HCT116 (cell line): ENCODE results near the gene FARP1.

ENCODE experiments used
- EZH2 ChIP-seq: fragments of 200-600 bp; sonication (generic); IDR thresholded peaks from 2 replicates; pipeline ENCODE4 v1.6.1; 2017; ENCODE audit warnings: antibody characterized with exemption, mixed run types
- EZH2phosphoT487 ChIP-seq: fragments of 200-600 bp; IDR thresholded peaks from 2 replicates; pipeline ENCODE4 v1.6.1; 2018; ENCODE audit warnings: antibody characterized with exemption, borderline replicate concordance
- MAX ChIP-seq: IDR thresholded peaks from 2 replicates; pipeline ENCODE4 v1.6.1; 2012
- POLR2A ChIP-seq: IDR thresholded peaks from 2 replicates; pipeline ENCODE4 v1.7.0; 2011; ENCODE audit warnings: borderline replicate concordance; ENCODE audit not compliant: insufficient read depth, insufficient read length; ENCODE audit errors: extremely low read depth
- POLR2AphosphoS5 ChIP-seq: IDR thresholded peaks from 2 replicates; pipeline ENCODE4 v1.6.1; 2011; ENCODE audit warnings: mild to moderate bottlenecking, low read depth, low read length, moderate library complexity
- RAD21 ChIP-seq: IDR thresholded peaks from 2 replicates; pipeline ENCODE4 v1.6.1; 2012; ENCODE audit warnings: low read depth, mild to moderate bottlenecking
- SIN3A ChIP-seq: IDR thresholded peaks from 2 replicates; pipeline ENCODE4 v1.6.1; 2012; ENCODE audit warnings: low read depth
- ZNF274 ChIP-seq: fragments of 200-500 bp; sonication (Bioruptor generic); IDR thresholded peaks from 2 replicates; pipeline ENCODE4 v1.6.1; 2014; ENCODE audit warnings: mild to moderate bottlenecking, low read depth, low read length, inconsistent platforms
- TF ChIP-seq, protein P1 (sequence below), 3 experiments: fragments of 200-600 bp in 1 of 3; sonication (generic) in 1 of 3; IDR thresholded peaks in 2 of 3; conservative IDR thresholded peaks in 1 of 3; 2 replicates each; pipeline ENCODE4 v1.5.1; 2012 to 2017; ENCODE audit warnings: low read depth in 2 of 3, low read length in 2 of 3, antibody characterized with exemption in 1 of 3, borderline replicate concordance in 1 of 3, control low read depth in 1 of 3, mild to moderate bottlenecking in 1 of 3, mixed read lengths in 1 of 3, mixed run types in 1 of 3, moderate library complexity in 1 of 3; ENCODE audit not compliant: insufficient read depth in 1 of 3

GRCh38 chr13:98182153-98182552, 39.3 kb downstream of the FARP1 start:
- no peak for TF ChIP-seq ZNF274
- no peak for TF ChIP-seq POLR2A
- TF ChIP-seq, protein P1, sequence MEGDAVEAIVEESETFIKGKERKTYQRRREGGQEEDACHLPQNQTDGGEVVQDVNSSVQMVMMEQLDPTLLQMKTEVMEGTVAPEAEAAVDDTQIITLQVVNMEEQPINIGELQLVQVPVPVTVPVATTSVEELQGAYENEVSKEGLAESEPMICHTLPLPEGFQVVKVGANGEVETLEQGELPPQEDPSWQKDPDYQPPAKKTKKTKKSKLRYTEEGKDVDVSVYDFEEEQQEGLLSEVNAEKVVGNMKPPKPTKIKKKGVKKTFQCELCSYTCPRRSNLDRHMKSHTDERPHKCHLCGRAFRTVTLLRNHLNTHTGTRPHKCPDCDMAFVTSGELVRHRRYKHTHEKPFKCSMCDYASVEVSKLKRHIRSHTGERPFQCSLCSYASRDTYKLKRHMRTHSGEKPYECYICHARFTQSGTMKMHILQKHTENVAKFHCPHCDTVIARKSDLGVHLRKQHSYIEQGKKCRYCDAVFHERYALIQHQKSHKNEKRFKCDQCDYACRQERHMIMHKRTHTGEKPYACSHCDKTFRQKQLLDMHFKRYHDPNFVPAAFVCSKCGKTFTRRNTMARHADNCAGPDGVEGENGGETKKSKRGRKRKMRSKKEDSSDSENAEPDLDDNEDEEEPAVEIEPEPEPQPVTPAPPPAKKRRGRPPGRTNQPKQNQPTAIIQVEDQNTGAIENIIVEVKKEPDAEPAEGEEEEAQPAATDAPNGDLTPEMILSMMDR (IDR thresholded peaks at IDR 0.05 in 2 of 3, conservative IDR thresholded peaks at IDR 0.05 in 1 of 3; ENCODE audit: borderline replicate concordance in 1 of 3, insufficient read depth in 1 of 3, low read depth in 2 of 3, low read length in 2 of 3) = no peak
- no peak for TF ChIP-seq EZH2phosphoT487
- TF ChIP-seq MAX = no peak
- no peak for TF ChIP-seq EZH2
- no peak for TF ChIP-seq POLR2AphosphoS5
- TF ChIP-seq RAD21 = no peak
- TF ChIP-seq SIN3A = no peak
